SK-N-SH (cell line): ENCODE results near the gene SIK2. TPM values are rescaled to one million over a fixed set of nuclear protein-coding genes. Genes with fewer than 3 reads are reported as not detected.

Experiments used
- CTCF ChIA-PET: fragments of 300-600, 350-600 bp; formaldehyde crosslinking; extraction: SDS; loops from one replicate; lab custom pipeline; 2021; lab: Yijun Ruan, JAX
- POLR2A ChIA-PET: fragments of 350-600 bp; sonication (Branson Sonifier 250); formaldehyde crosslinking; extraction: SDS; loops from one replicate; lab custom pipeline; 2020; ENCODE audit warnings: antibody characterized with exemption, inconsistent platforms; lab: Yijun Ruan, JAX
- DNase-seq: peaks from one replicate; pipeline ENCODE4 v3.0.0; 2012
- H2AFZ ChIP-seq: fragments of 200-600 bp; sonication (generic); 2 replicates; pipeline ENCODE4 v1.8.1; 2016; ENCODE audit warnings: antibody characterized with exemption, mild to moderate bottlenecking, low read depth
- H3F3A ChIP-seq: fragments of 200-600 bp; sonication (generic); replicated peaks from 2 replicates; pipeline ENCODE3; 2016; ENCODE audit warnings: antibody characterized with exemption, mild to moderate bottlenecking; ENCODE audit not compliant: insufficient read depth
- H3K27ac ChIP-seq, 2 experiments: fragments of 200-500 bp in 1 of 2; fragments of 200-600 bp in 1 of 2; sonication (Bioruptor generic) in 1 of 2; sonication (generic), shearing (Covaris generic) in 1 of 2; 2 replicates each; pipeline versions ENCODE4 v1.5.1 to v1.6.1; 2014 to 2016; ENCODE audit warnings: low read depth in 2 of 2, inconsistent platforms in 1 of 2, low read length in 1 of 2, mild to moderate bottlenecking in 1 of 2, mixed read lengths in 1 of 2
- H3K27me3 ChIP-seq: fragments of 200-600 bp; sonication (generic), shearing (Covaris generic); 2 replicates; pipeline ENCODE4 v1.6.1; 2016; ENCODE audit warnings: mixed run types; ENCODE audit not compliant: insufficient read depth
- H3K36me3 ChIP-seq, 2 experiments: fragments of 200-500 bp in 1 of 2; fragments of 200-600 bp in 1 of 2; sonication (Bioruptor generic) in 1 of 2; sonication (generic) in 1 of 2; replicated peaks in 1 of 2; 2 replicates each; pipeline versions ENCODE3 to v1.5.1; 2014 to 2016; ENCODE audit warnings: low read length in 1 of 2, mild to moderate bottlenecking in 1 of 2; ENCODE audit not compliant: insufficient read depth in 2 of 2, control insufficient read depth in 1 of 2
- H3K4me1 ChIP-seq, 2 experiments: fragments of 200-500 bp in 1 of 2; fragments of 200-600 bp in 1 of 2; sonication (Bioruptor generic) in 1 of 2; sonication (generic), shearing (Covaris generic) in 1 of 2; 2 replicates each; pipeline versions ENCODE4 v1.5.1 to v1.6.1; 2014 to 2016; ENCODE audit warnings: low read depth in 1 of 2, low read length in 1 of 2, mixed run types in 1 of 2; ENCODE audit not compliant: insufficient read depth in 2 of 2, control insufficient read depth in 1 of 2
- H3K4me2 ChIP-seq: fragments of 200-600 bp; sonication (generic), shearing (Covaris generic); 2 replicates; pipeline ENCODE4 v1.6.1; 2017; ENCODE audit warnings: mixed run types
- H3K4me3 ChIP-seq, 2 experiments: fragments of 200-500 bp in 1 of 2; fragments of 200-600 bp in 1 of 2; sonication (Bioruptor generic) in 1 of 2; sonication (generic), shearing (Covaris generic) in 1 of 2; 2 replicates each; pipeline versions ENCODE4 v1.5.1 to v1.8.1; 2014 to 2016; ENCODE audit warnings: low read depth in 2 of 2, inconsistent platforms in 1 of 2, low read length in 1 of 2, mild to moderate bottlenecking in 1 of 2, mixed read lengths in 1 of 2, moderate library complexity in 1 of 2
- H3K79me2 ChIP-seq: fragments of 200-600 bp; sonication (generic); 2 replicates; pipeline ENCODE4 v1.8.1; 2017; ENCODE audit warnings: mild to moderate bottlenecking; ENCODE audit not compliant: insufficient read depth
- H3K9ac ChIP-seq: fragments of 200-600 bp; sonication (generic); 2 replicates; pipeline ENCODE4 v1.6.1; 2017; ENCODE audit warnings: mixed run types
- H3K9me2 ChIP-seq: fragments of 200-600 bp; sonication (generic); 2 replicates; pipeline ENCODE4 v1.6.1; 2017; ENCODE audit warnings: mixed run types
- H3K9me3 ChIP-seq: fragments of 200-600 bp; sonication (generic); 2 replicates; pipeline ENCODE4 v1.6.1; 2017; ENCODE audit warnings: mixed run types, mild to moderate bottlenecking, moderate library complexity
- H4K20me1 ChIP-seq: fragments of 200-600 bp; sonication (generic); 2 replicates; pipeline ENCODE4 v1.6.1; 2017; ENCODE audit warnings: mild to moderate bottlenecking, mixed run types; ENCODE audit not compliant: insufficient read depth
- CHD2 ChIP-seq: fragments of 150-350 bp; IDR thresholded peaks from 2 replicates; pipeline ENCODE4 v1.6.1; 2018; ENCODE audit warnings: low read length; ENCODE audit not compliant: partially characterized antibody
- CTCF ChIP-seq: fragments of 200-600 bp; sonication (generic); IDR thresholded peaks from 2 replicates; pipeline ENCODE4 v1.6.1; 2017; ENCODE audit warnings: antibody characterized with exemption, mild to moderate bottlenecking, moderate library complexity
- ELF1 ChIP-seq: IDR thresholded peaks from 2 replicates; pipeline ENCODE4 v1.4.0; 2012
- EP300 ChIP-seq, 2 experiments: IDR thresholded peaks; 2 replicates each; pipeline versions ENCODE4 v1.4.0 to v1.6.1; 2012; ENCODE audit warnings: borderline replicate concordance in 1 of 2, low read depth in 1 of 2, low read length in 1 of 2
- FOXJ3 ChIP-seq: sonication (generic); formaldehyde crosslinking; IDR thresholded peaks from 2 replicates; pipeline ENCODE4 v1.5.1; 2020; ENCODE audit warnings: mild to moderate bottlenecking, missing genetic modification reagents
- FOXM1 ChIP-seq: IDR thresholded peaks from 2 replicates; pipeline ENCODE4 v1.4.0; 2012; ENCODE audit warnings: low read depth, mild to moderate bottlenecking
- GABPA ChIP-seq: IDR thresholded peaks from 2 replicates; pipeline ENCODE4 v1.4.0; 2012; ENCODE audit warnings: low read depth, mild to moderate bottlenecking
- GATA2 ChIP-seq: sonication (generic); formaldehyde crosslinking; IDR thresholded peaks from 2 replicates; pipeline ENCODE4 v1.5.0; 2020; ENCODE audit warnings: mild to moderate bottlenecking, missing genetic modification reagents
- IRF3 ChIP-seq: fragments of 150-350 bp; IDR thresholded peaks from 2 replicates; pipeline ENCODE4 v1.6.1; 2016; ENCODE audit warnings: mild to moderate bottlenecking, low read depth, low read length
- MEF2A ChIP-seq: IDR thresholded peaks from 2 replicates; pipeline ENCODE4 v1.4.0; 2012; ENCODE audit warnings: low read depth, borderline replicate concordance
- PBX3 ChIP-seq: IDR thresholded peaks from 2 replicates; pipeline ENCODE4; 2012
- RCOR1 ChIP-seq: fragments of 150-350 bp; IDR thresholded peaks from 2 replicates; pipeline ENCODE4 v1.6.1; 2017; ENCODE audit warnings: antibody characterized with exemption, low read length
- RFX5 ChIP-seq: IDR thresholded peaks from 2 replicates; pipeline ENCODE4 v1.6.1; 2012; ENCODE audit warnings: mild to moderate bottlenecking, improper control_type of control experiment, low read length
- SIN3A ChIP-seq: IDR thresholded peaks from 2 replicates; pipeline ENCODE4 v1.6.1; 2012; ENCODE audit warnings: low read depth, mild to moderate bottlenecking, low read length, moderate library complexity, borderline replicate concordance
- TEAD4 ChIP-seq: IDR thresholded peaks from 2 replicates; pipeline ENCODE4 v1.4.0; 2012; ENCODE audit warnings: mild to moderate bottlenecking, borderline replicate concordance; ENCODE audit not compliant: insufficient read depth
- USF1 ChIP-seq: IDR thresholded peaks from 2 replicates; pipeline ENCODE4 v1.4.0; 2012; ENCODE audit warnings: low read depth, borderline replicate concordance
- YY1 ChIP-seq: IDR thresholded peaks from 2 replicates; pipeline ENCODE4 v1.4.0; 2012; ENCODE audit warnings: low read depth, mild to moderate bottlenecking
- WGBS: methylation state at CpG from one replicate; pipeline ENCODE4 v1.1.6; 2017; ENCODE audit warnings: low lambda C conversion rate; 5-methylcytosine and 5-hydroxymethylcytosine counted together
- polyA plus RNA-seq, 3 experiments: library from polyadenylated mRNA; depleted of rRNA; stranded (reverse); fragments of >200 nt; gene quantifications; 2 replicates each; pipeline ENCODE4 v1.2.3, GENCODE V29; 2012

Gene SIK2
- polyA plus RNA-seq, 1 of the 3 experiments (the other 2 are of a cell fraction): 8.9 TPM

GRCh38 chr11:111725621-111726020, 123.4 kb downstream of the SIK2 start:
- CTCF ChIA-PET: interaction anchor here (1.7 kb wide), 1 partner anchor 52 kb away, joined by 6 read pairs; no protein-coding TSS in a partner anchor
- H2AFZ ChIP-seq: no peak overlapping the region
- no peaks in the 10 kb centered on the region for H3K79me2 ChIP-seq
- peaks cover 4 to 40% of the 10 kb centered on the region in 2 experiments; a peak in 1 of 4 replicates for H3K4me1 ChIP-seq
- WGBS: 88% methylated on average over 9 of the region's 10 CpGs
- H3F3A ChIP-seq: peaks cover 6% of the 10 kb centered on the region
- TF ChIP-seq FOXM1 (no peak), CHD2 (no peak), GATA2 (CRISPR knock-in tag) (no peak), MEF2A (no peak), TEAD4 (no peak), SIN3A (no peak), PBX3 (no peak), CTCF (no peak), YY1 (no peak), ELF1 (no peak), RFX5 (no peak), USF1 (no peak), GABPA (no peak), IRF3 (no peak), RCOR1 (no peak), EP300 (IDR thresholded peaks at IDR 0.05; ENCODE audit: borderline replicate concordance in 1 of 2, low read depth in 1 of 2, low read length in 1 of 2) (no peak), FOXJ3 (CRISPR knock-in tag) (no peak)
- H3K9ac ChIP-seq: no peak overlapping the region
- no peaks in the 10 kb centered on the region for H3K27me3 ChIP-seq
- no peak overlapping the region for H3K4me3 ChIP-seq
- POLR2A ChIA-PET: no interaction called here
- no peak overlapping the region for H3K4me2 ChIP-seq
- H3K27ac ChIP-seq: no peak overlapping the region
- no peaks in the 10 kb centered on the region for H3K9me2 ChIP-seq
- H3K9me3 ChIP-seq: no peaks in the 10 kb centered on the region
- no peak for DNase-seq
- no peaks in the 10 kb centered on the region for H4K20me1 ChIP-seq
- H3K36me3 ChIP-seq: peaks cover 34 to 72% of the 10 kb centered on the region in 2 experiments
